HL-60/S4 treated with retinoic acid at 250 ng/mL for 4 days and 3 days (cell line): Measurements from ENCODE around the gene SLC28A3.

Experiments used
- in situ Hi-C: fragments of 300-500 bp; cut with MboI; formaldehyde crosslinking; loops from 2 replicates; pipeline ENCODE4 v1.7.0; 2022; ENCODE audit warnings: low sequenced_read_pairs

SLC28A3 gene

DNA sequence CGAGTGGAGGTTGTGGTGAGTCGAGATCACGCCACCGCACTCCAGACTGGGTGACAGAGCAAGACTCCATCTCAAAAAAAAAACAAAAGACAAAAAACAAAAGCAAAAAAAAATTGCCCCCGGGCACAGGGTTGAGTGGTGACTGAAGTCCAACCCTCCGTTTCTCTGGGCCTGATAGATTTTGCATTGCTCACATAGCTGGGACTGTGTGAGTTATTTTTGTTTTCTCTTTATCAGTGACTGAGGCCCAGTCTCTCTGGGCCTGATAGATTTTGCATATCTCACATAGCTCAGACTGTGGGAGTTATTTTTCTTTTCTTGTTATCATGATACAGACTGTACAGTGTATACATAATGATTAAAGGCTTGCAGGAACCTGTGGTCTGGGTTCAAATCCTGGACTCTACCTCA is 2.6 kb upstream of the SLC28A3 start:
- in situ Hi-C loops, result no loop called here

DNA sequence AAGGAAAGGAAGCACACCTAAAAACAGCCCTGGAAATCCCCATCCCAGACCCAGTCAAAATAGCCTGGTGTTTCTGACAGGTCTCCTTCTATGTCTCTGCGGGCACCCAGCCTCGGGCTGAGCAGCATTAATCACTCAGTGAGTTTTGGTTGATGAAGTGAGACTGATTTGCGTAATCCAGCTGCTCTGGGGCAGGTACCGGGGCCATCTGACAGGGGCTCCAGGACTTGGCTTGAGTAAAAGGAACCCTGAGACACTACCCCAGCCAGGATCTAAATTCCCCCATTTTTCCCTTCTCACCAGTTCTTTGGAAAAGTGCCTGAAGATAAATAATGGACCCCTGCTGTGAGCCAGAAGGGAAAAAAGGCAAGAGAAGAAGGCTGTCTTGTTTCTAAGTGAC is 596 bp downstream of the SLC28A3 start:
- in situ Hi-C loops, result no loop called here

DNA sequence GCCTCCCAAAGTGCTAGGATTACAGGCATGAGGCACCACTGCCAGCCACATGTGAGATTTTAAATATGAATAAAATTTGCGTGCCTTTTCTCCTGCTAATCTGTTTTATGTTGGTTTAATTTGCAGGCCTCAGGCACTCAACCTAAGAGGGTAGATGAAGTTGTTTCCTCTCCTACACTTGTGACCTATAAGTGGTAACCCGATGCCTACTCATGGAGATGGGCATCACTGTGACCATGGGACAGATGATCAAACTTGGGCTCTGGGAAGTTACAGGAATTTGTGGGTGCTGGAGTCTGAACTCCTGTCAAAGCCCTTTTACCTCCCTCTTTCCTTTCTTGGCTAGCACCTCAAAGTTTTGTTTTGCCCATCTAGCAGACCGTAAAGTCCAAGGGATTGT is 1.1 kb downstream of the SLC28A3 start:
- in situ Hi-C loops, result no loop called here

DNA sequence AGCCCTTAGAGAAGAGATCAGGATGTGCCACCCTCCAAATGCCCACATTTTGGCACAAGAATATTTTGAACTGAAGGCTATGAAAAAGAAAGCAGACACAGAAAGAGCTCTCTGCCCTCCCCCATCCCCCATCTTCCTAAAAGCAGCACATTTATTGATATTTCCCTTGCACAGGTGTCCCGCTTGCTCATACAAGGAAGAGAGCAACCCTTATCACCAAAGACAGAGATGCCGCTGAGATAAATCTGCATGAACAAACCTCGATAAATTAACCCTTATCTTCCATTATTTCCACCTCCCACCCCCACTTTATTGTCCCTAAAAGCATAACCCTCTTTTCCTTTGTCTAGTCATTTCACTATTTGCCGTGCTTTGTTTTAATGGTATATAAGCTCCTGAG is 1.8 kb downstream of the SLC28A3 start:
- in situ Hi-C loops, result no loop called here

DNA sequence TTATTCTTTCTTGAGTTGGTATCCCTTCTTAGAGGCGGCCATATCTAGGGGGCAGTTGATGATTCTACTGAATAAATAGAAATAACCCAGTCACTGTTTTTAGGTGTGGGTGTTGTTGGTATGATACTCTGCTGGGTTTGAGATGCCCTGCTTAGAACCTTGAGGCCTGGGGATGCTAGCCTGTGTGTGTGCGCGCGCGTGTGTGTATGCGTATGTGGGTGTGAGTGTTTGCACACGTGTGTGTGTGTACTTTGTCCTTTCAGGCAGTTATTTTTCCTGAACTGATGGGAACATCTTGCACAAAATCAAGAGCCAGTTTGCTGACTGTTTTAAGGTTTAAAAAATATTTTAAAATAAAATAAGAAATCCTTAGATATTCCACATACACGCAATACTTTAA is 3.3 kb downstream of the SLC28A3 start:
- in situ Hi-C loops, result no loop called here

DNA sequence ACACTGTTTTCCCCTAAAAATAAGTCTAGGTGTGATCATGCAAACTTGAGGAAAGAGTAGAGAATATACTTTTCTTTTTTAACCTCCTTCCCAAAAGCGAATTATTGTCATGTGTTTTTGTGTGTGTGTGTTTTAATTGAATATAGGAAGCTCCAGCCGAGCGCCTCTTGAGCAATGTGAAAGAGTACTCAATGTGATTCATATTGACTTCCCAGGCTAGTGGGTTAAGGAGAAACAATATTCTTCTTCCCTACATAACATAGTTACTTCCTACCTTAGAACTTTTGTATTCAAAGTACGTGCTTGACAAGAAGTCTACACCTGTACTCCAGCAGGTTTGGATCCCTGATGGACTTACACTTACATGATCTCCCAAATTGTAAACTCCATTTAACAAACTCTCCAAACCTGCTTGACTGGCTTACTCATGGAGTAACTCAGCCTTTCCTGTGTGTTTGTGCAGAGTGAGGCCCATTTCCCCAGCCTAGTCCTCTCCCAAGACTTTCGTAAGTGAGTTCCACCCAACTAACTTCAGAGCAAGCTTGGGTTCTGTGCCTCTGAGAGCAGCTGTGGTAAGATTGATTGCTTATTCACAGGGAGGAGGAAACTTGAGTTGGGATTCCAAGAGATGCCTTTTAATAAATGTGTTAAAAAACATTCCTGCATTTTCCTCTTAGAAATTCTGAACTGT is 9.3 kb downstream of the SLC28A3 start:
- in situ Hi-C loops, result no loop called here

DNA sequence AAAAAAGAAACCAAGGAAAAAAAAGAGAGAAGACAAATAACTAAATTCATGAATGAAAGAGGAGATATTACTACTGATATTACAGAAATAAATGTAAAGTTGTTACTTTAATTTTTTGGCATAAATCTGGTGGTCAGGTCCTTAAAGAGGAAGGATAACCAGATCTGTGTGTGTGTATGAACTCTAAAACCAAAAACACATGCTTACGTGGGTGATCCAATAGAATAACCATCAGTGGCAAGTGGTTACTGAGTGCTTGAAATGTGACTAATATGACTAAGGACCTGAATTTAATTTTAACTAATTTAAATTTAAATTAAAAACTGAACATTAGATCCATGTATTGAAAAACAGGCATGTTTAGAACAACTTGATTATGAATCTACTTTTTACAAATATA is 10.3 kb downstream of the SLC28A3 start:
- in situ Hi-C loops, result no loop called here

DNA sequence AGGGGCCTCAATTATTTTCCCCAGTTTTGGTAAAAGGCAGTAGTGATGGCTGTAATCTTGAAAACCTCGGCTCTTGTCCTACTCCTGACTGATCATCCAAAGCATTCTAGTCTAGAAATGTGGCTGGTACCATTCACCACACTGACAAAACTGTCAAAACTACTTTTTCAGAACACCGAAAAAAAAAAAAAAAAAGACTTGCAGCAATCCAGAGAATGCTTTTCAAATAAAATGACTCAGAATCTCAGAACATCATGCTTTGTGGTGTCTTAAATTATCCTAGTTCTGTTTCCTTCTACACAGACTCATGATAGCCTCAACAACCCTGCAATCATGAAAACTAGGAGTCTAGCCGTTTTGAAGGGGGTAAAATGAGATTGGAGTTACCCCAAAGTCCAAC is 13.4 kb downstream of the SLC28A3 start:
- in situ Hi-C loops, result no loop called here

DNA sequence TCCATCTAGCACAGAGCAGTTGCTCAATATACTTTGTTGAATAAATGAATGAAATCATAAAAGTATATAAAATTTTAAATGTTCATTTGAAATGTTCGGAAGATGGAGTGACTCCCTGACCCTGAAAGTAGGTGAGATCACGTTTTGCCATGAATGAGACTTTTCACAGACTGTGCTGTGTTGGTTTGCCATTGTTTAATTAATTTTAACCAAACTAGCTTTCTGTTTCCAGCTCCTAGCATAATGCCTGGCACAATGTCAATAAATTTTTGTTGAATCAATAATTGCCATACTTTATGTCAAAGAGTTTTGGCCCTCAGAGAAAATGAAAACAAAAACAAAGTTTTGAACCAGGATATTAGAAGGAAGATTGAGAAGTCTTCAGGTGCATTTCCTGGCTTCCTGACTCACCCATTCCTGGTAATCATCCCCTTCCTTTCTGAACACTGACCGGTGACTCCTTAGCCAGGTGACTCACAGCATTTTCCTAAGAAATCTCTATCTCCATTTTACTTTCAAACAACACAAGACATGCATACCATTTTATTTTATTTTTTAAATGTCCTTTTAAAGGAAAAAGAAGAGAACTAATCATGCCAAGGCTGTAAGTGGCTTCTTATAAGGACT is 15.1 kb downstream of the SLC28A3 start:
- in situ Hi-C loops, result no loop called here

DNA sequence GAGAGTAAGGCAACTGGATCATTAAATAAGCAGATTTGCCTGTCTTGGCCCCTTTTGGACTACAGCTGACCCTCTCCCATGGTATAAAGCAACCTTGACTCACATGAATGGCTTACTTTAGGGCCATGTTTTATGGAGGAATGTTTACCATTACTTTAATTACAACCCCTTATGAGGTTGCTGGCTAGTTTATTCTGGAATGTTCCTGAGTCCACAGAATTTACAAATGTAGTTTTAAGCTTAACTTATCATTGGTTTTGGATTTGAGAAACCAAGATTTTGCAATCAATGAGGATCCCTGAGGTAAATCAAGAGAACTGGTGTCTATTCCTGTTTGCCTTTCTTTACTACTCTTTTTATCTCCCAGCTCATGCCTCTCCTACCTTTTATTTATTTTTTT is 15.7 kb downstream of the SLC28A3 start:
- in situ Hi-C loops, result no loop called here

DNA sequence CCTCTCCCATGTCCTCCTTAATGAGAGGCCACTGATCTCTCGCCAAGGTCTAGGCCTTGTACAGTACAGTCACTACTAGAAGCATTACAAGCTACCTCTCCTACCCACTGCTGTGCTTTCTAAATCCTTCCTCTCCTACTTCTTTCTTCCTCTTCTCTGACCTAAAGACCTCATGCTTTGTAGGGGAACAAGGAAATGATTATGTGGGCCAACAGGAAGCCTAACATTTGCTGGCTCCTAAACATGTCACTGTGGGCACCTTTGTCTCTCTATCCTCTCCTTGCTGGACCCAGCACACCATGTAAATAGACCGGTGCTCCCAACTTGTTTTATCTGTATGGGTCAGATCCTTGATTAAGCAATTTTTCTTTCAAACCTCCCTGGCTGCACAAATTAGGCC is 16.7 kb downstream of the SLC28A3 start:
- in situ Hi-C loops, result no loop called here

DNA sequence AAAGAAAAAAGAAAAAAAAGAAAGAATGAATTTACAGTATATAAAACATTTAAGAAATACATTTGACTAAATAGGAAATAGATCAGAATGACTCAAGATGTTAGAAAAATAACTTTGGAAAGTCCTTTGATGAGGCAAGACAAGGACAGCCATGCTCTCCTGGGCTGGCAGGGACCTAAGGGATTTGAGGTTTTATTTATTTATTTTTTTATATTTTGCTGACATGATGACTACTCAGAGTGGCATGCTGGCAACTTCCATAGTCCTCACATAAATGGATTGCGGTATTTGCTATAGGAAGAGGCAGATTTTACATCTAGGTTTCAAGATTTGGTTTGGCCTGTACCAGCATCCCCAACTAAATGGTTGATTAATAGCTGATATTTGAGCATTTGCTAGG is 17.7 kb downstream of the SLC28A3 start:
- in situ Hi-C loops, result no loop called here

DNA sequence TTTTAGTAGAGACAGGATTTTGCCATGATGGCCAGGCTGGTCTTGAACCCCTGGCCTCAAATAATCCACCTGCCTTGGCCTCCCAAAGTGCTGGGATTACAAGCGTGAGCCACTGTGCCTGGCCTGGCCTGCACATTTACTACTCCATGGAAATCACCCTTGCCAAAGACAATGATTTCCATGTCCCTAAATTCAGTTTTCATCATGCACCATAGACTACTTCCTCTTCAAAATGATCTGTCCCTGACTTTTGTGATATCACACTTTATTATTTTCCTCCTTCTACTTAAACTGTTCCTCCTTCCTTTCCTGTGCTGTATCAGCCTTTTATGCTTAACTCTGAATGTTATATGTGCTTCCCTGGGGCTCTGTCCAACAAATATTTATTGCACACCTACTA is 20.3 kb downstream of the SLC28A3 start:
- in situ Hi-C loops, result no loop called here

DNA sequence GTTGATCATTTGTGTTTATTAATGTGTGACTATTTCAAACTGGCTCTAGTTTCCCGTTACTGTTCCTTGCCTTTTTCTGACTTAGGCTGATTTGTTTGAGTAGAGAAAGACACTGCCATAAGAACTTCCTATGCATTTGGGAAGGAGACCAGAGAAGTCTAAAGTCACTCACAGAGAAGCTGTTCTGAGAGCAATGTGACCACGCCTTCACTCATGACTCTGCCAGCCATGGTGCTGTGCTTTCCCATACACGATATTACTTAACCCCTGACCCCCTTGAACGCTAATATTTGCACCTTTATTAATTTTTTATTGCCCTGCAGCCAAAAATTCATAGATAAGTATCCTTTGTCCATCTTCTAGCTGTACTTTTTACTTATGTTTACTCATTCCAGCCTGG is 20.9 kb downstream of the SLC28A3 start:
- in situ Hi-C loops, result no loop called here

DNA sequence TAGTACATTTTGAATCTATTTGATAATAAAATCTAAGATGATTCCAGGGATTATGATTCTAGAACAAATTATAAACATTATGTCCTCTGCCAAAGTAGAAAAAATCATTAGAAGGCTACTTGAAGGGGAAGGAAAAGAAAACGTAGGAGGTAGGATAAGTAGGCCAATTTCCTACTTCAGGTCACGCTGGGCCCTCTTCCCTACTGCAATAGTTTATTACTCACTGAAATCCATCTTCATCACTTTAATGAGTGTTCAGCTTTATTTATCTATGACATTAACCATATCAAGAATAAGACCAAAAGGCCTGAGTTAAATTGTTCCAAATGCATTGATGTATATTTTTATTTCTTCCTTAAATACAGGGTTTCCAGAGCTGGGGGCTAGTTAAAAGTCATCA is 21.6 kb downstream of the SLC28A3 start:
- in situ Hi-C loops, result no loop called here

DNA sequence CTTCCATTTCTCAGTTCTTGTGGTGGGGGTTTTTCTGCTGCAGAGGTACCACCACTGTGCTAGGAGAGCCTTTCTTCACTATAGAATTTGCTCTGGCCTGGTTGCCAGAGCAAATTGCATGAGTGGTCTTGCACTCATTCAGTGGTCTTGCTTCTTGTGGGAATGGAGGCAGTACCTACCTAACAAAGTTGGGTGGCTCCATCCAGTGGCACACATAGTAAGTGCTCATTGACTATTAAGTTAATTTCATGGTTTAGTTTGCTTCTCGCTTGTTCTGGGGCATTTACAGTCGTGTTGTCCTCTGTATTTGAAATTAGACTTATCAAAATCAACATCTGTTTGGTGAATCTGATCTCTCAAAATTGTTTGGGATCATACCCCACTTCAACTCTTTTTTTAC is 23.0 kb downstream of the SLC28A3 start:
- in situ Hi-C loops, result no loop called here

DNA sequence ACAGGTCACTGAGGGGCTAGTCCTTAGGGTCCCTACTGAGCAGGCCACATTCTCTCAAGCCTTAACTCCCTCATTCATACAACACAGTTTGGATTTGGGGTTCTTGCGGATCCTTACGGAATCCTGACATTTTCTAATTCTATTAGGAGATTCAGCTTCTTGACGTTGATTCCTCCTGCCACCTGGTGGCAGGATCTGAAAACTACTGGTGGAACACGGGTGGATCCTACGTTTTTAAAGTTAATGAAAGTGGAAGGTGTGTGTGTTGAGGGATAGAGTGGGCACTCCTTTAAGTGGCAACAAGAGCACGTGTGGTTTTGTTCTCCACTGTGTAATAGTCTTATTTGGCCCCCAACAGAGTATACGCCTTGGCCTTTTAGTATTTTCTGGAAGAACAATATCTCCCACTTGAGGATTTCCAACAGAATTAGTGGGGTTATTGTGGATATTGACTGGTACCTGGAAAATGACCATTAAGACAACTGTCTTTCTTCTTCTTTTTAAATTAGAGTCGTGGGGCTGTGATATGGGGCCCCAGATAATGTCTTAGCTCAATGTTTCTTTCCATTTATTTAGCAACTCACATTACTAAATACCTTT is 25.2 kb downstream of the SLC28A3 start:
- in situ Hi-C loops, result no loop called here

DNA sequence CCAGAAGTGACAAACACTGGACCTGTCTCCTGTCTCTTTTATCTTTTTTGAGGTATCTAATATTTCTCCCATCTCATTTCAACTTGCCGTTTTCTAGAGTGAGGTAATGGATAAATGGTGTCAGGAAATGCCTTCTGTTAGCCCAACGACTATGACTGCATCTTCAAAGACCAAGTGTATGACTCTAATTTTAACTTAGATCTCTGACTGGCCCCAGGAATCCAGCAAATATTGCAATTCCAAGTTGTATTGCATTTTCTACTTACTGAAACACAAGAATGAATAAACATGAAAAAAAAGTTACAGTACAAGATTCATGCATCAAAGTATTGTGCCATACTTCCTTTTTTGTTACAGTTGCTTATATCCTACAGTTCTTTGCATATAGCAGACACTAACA is 26.3 kb downstream of the SLC28A3 start:
- in situ Hi-C loops, result no loop called here

DNA sequence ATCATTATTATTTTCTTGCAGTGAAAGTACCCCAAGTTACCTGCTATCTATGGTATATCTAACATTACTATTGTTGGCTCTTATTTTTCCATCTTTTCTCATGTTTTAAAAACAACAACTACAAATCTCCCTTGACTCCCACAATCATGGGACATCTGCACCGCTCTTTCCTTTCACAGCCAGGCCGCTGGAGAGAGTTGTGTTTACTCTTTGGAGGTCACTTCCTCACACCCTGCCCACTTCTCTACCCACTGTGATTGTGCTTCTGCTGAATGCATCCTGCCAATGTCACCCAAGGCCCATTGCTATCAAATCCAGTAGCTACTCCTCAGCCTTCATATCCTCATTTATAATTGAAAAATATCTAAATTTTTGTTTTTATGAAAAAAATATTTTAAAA is 29.7 kb downstream of the SLC28A3 start:
- in situ Hi-C loops, result no loop called here

DNA sequence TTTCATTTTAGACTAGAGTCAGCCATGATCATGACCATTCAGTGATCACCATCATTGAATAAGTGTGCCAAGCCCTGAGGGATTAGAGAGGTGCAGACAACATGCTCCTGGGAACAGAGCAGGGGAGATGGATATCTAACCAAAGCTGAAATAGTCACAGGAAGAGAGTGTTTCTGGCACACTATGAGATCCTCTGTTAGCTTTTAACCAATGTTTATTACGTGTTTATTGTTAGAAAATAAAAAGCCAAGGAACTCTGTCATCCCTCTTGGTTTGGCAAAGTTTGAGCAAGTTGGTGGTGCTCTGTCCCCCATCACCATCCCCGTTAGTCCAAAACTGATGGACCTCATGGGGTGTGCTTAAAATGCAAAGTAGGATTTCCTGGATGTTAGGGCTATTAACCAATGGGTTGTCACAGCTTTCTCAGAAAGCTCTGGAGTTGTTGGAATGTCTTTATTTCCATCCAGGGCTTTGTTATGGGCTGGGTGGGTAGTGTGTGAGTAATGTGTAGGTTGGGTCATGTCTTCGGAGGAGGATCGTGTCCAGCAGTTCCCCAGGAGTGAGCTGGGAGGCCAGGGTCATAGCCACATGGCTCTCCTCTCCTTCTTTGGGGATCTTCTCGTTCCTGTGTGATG is 34.9 kb downstream of the SLC28A3 start:
- in situ Hi-C loops, result no loop called here

DNA sequence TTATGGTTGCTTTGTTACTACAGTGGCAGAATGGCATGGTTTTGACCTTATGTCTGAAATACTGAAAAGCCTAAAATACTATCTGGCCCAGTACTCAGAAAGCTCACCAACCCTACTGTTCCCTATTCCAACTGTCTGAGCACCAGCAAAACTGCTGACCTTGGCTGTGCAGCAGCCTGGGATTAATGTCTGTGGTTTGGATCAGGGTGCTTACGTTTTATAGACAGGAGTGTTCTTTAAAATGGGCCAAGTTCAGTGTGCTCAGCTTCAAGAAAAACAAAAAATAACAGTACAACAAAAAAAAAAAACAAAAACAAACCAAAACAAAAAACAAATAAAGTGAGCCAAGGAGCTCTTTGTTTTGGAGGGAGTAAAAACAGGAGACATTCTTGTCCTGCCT is 36.4 kb downstream of the SLC28A3 start:
- in situ Hi-C loops, result no loop called here

DNA sequence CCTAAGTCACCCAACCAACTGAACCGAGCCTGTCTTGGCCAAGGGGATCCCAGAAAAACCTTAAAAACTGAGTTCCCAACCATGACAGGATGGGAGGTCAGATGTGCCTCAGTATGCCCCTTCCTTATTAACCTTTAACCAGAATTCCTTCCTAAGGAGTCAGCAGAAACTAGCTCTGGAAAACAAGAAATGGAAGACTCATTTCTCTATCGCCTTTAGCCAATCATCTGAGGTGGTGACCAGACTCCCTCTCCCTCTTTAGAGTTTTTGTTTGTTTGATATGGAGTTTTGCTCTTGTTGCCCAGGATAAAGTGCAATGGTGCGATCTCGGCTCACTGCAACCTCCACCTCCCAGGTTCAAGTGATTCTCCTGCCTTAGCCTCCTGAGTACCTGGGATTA is 37.5 kb downstream of the SLC28A3 start:
- in situ Hi-C loops, result no loop called here
